Subcutaneous abdominal adipose tissue (tissue), 5 donors: ENCODE data around the gene LDB1.
A peak's percentile ranks its signal among the peaks of the same experiment; 100 is the strongest.

Experiments used
- H3K27ac ChIP-seq: one replicate; pipeline ENCODE4 v1.7.0; 2013; ENCODE audit warnings: low read depth, mild to moderate bottlenecking, inconsistent platforms, low read length, moderate library complexity
- H3K27me3 ChIP-seq, 5 donors: one replicate each; pipeline ENCODE4 v1.7.0; 2013; ENCODE audit warnings: low read length in 5 of 5, inconsistent platforms in 1 of 5; ENCODE audit not compliant: control insufficient read depth in 5 of 5, insufficient read depth in 4 of 5
- H3K36me3 ChIP-seq, 5 donors: one replicate each; pipeline ENCODE4 v1.7.0; 2013; ENCODE audit warnings: low read length in 5 of 5; ENCODE audit not compliant: control insufficient read depth in 5 of 5, insufficient read depth in 5 of 5
- H3K4me1 ChIP-seq, 5 donors: one replicate each; pipeline ENCODE4 v1.7.0; 2013; ENCODE audit warnings: low read length in 5 of 5, mild to moderate bottlenecking in 3 of 5, moderate library complexity in 1 of 5; ENCODE audit not compliant: control insufficient read depth in 5 of 5, insufficient read depth in 5 of 5
- H3K4me3 ChIP-seq, 5 donors: one replicate each; pipeline ENCODE4 v1.7.0; 2013; ENCODE audit warnings: low read length in 5 of 5, low read depth in 1 of 5
- H3K9ac ChIP-seq, 5 donors: one replicate each; pipeline ENCODE4 v1.7.0; 2013; ENCODE audit warnings: low read length in 5 of 5, mild to moderate bottlenecking in 4 of 5, moderate library complexity in 3 of 5
- H3K9me3 ChIP-seq, 5 donors: one replicate each; pipeline ENCODE4 v1.7.0; 2013; ENCODE audit warnings: low read length in 5 of 5; ENCODE audit not compliant: control insufficient read depth in 5 of 5
- donor health status: healthy.
- donor health status: healthy.
- donor health status: healthy.
- donor health status: healthy.
- donor health status: healthy.

Gene LDB1

DNA sequence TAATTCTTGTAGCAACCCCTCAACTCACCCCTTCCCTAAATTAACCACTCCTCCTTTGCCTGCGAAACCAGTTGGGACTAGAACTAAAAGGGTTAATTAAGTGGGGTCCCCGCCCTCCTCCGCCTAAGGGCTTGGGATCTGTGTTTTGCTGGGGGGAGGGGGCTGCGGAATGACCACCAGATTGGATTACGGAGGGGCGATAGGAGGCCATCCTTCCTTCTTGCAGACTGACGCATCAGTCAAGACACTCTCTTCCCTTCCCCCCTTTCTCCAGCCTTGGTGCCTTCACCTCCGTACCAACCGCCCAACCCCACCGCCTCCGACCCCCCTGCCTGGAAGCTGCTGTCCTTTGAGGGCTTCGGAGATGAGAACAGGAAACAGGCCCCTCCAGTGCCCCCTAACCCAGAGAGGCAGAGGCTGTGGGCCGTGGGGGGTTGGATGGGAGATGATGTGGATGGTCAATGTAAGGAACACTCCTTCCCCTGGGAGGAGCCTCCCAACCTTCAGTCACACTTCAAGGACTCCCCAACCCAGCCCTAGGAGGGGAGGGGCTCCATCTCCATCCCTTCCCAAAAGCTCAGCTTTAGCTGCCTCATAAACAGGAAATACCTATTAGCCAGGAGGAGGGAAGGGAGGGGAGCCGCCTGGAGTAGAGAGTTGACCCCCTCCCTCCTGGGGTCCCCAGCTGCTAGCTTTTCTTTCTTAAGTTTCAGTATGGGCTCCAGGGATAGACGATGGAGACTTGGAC lies 997 bp upstream of the LDB1 start:
- Histone ChIP-seq H3K4me1 (peaks cover 16 to 58% (median 51%) of the 10 kb centered on the region in 5 donors), H3K36me3 (no peaks in the 10 kb centered on the region), H3K27me3 (no peaks in the 10 kb centered on the region), H3K9ac (peak overlapping the region in 4 of 5 donors; percentile 63 to 84 (median 70)), H3K27ac (peak overlapping the region; percentile 69), H3K4me3 (peak overlapping the region; percentile 83 to 89 (median 87)), H3K9me3 (no peaks in the 10 kb centered on the region)

DNA sequence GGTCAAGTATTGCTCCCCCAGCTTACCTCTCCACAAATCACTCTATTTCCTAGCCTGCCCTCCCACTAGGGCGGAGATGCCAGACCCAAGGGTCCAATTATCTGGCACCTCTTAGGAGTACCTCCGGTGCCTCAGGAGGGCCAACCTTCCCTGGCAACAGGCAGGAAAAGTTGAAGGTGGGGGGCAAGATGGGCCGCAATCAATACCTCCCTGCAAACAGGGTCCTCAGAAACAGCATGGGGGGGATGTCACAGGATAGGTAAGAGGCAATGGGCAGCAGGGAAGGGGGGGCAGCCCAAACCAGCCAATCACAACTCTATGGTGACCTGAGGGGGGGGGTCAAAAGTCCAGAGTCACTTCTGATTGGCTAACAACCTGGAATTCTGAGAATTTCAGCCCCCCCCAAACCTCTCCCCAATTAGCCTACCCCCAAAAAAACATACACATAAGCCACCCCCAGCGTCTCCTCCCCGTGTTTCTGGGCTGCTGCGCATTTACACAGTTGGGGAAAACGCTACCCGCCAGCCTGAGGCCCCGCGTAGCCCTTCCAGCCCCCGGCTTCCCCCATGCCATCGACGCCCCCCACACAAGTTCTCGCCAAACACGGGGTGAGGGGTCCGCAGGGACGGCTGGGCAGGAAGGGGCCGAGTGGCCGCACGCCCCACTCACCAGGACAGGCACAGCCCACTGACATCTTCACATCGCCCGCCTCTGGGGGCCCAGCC lies 589 bp downstream of the LDB1 start:
- Histone ChIP-seq H3K4me3 (peak overlapping the region; percentile 83 to 92 (median 87)), H3K36me3 (no peaks in the 10 kb centered on the region), H3K27ac (peak overlapping the region; percentile 86), H3K27me3 (no peaks in the 10 kb centered on the region), H3K9me3 (no peaks in the 10 kb centered on the region), H3K4me1 (peaks cover 18 to 71% (median 64%) of the 10 kb centered on the region in 5 donors), H3K9ac (peak overlapping the region in 4 of 5 donors; percentile 54 to 88 (median 85))

DNA sequence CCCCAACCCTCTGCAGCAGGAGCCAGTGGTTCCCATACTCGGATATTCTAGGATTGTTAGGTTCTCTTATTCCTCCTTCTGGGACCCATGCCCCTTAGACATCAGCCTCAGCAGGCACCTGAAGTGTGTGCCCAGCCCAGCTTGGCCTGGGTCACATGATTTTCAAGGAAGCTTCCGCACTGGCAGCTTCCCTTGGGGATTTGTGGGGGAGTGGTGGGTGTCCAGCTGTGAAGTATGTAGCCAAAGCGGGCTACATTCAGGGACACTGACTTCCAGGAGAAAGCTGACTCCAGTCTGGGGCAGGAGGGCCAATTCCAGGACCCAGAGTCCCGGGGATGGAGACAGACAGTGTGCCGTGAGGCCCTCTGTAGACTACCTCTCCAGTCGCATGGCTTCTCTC lies 1.3 kb downstream of the LDB1 start:
- Histone ChIP-seq H3K4me3 (peak overlapping the region; percentile 6 to 92 (median 86)), H3K27me3 (no peaks in the 10 kb centered on the region), H3K27ac (peak overlapping the region; percentile 86), H3K9ac (peak overlapping the region in 4 of 5 donors; percentile 54 to 86 (median 76)), H3K36me3 (no peaks in the 10 kb centered on the region), H3K9me3 (no peaks in the 10 kb centered on the region), H3K4me1 (peaks cover 18 to 76% (median 68%) of the 10 kb centered on the region in 5 donors)

DNA sequence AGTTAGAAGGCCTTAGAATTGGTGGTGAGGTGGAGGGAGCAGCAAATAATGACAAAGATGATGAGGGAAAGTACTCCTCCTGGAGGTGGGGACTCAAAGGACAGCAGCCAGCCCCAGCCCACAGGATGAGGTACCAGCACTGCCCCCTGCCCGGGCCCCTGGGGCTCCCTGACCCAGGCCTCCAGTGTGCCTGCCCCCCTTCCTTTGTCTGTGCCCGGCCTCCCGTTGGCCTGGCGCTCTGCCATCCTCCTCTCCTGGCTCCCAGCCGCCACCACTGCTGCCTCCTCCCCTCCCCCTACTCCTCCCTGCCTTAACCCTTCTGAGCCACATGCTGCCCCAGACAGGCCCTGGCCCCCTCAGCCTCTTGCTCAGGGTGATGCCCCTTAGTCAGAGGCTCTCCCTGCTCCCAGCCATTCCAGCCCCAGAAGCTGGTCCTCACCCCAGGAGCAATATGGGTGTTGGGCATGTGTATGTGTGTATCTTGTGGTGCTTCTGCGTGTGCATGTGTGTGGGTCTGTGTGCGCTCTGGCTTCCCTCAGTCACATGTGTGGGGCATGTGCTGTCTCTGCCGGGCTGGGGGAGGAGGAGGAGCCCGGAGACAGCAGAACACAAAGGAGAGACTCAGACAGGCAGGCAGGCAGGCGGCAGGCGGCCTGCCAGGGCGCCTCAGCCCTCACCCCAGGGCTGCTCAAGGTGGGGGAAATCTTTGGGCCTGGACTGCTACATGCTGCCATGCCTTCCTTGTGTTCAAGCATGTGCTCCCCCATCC lies 2.6 kb downstream of the LDB1 start:
- Histone ChIP-seq H3K27ac (peak overlapping the region; percentile 86), H3K4me3 (peak overlapping the region; percentile 37 to 89 (median 61)), H3K9ac (peak overlapping the region in 4 of 5 donors; percentile 47 to 84 (median 61)), H3K9me3 (no peaks in the 10 kb centered on the region), H3K27me3 (no peaks in the 10 kb centered on the region), H3K4me1 (peaks cover 23 to 89% (median 81%) of the 10 kb centered on the region in 5 donors), H3K36me3 (no peaks in the 10 kb centered on the region)

DNA sequence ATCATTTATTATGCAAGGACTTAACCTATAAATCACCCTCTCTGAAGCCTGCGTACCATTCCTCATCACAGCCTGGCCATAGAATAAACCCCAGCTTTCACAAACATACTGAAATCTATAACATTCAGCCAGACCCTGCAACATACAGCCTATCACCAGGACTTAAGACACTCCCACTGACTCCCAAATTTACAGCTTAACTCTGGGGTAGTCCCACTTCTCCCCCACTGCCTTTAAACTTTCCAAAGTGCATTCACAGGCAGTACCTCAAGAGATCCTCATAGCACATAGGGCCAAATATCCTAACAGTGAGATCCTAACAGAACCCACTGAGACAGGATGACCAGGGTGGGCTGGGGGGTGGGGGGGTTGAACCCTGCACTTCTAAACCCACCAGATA lies 3.5 kb downstream of the LDB1 start:
- peak overlapping the region in 1 of 5 donors; percentile 84 for H3K9ac ChIP-seq
- no peaks in the 10 kb centered on the region for H3K27me3 ChIP-seq
- H3K4me3 ChIP-seq = no peak overlapping the region
- H3K4me1 ChIP-seq = peaks cover 23 to 87% (median 78%) of the 10 kb centered on the region in 5 donors
- peak overlapping the region; percentile 86 for H3K27ac ChIP-seq
- H3K36me3 ChIP-seq = no peaks in the 10 kb centered on the region
- H3K9me3 ChIP-seq = no peaks in the 10 kb centered on the region

DNA sequence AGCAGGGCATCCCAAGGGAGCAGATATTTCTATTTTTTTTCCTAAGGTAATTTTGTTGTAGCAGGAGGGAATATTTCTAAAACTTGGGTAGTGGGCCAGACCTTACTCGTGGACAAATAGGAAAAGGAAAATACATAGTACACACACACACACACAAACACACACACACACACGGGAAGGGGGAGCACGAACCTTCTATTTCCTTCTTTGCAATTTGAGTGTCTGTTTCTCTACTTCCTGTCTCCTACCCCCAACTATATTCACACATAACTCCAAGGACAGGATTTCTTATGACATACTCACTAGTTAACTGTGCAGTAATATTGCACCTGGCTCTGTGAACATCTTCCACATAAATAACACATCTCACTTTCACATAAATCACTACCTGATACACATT lies 4.4 kb downstream of the LDB1 start:
- peaks cover 0 to 7% (median 7%) of the 10 kb centered on the region in 5 donors for H3K36me3 ChIP-seq
- peak overlapping the region in 3 of 5 donors; percentile 35 to 71 (median 64) for H3K4me3 ChIP-seq
- H3K27ac ChIP-seq = peak overlapping the region; percentile 50
- H3K9ac ChIP-seq = peak overlapping the region in 4 of 5 donors; percentile 8 to 65 (median 38)
- H3K4me1 ChIP-seq = peaks cover 23 to 78% (median 70%) of the 10 kb centered on the region in 5 donors
- H3K27me3 ChIP-seq = no peaks in the 10 kb centered on the region
- H3K9me3 ChIP-seq = no peaks in the 10 kb centered on the region

DNA sequence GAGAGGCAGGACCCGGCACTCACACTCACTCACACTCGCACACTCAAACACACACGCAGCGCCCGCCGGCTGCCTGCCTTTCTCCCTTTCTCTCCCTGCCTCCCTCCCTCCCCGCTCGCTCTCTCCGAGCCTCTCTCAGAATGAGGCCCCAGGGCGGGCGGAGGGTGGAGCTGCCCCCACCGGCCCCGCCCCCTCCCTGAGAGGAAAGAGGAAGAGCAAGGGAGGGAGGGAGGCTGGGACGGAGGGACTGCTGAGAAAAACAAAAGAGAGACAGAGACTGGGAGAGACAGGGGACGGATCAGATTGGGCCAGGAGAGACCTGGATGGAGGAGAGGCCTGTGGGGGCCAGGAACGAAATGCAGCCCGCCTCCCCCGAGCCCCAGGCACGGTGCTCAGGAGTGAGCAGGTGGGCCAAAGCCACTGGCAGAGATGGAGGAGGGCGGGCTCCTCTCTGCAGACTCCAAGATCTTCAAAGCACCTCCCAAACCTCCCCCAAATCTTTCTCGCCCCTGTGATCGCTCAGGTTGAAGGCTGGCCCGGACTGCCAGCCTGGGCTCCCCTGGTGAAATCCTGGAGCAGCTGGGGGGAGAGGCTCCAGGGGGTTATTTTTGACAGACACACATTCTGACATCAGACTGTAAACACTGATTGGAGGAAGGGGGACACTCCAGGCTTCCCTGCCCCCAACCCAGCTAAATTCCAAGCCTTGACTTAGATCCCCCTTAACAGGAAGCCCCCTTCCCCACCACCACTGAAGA lies 5.1 kb downstream of the LDB1 start:
- Histone ChIP-seq H3K4me1 (peaks cover 23 to 75% (median 68%) of the 10 kb centered on the region in 5 donors), H3K27me3 (no peaks in the 10 kb centered on the region), H3K27ac (peak overlapping the region; percentile 50)

DNA sequence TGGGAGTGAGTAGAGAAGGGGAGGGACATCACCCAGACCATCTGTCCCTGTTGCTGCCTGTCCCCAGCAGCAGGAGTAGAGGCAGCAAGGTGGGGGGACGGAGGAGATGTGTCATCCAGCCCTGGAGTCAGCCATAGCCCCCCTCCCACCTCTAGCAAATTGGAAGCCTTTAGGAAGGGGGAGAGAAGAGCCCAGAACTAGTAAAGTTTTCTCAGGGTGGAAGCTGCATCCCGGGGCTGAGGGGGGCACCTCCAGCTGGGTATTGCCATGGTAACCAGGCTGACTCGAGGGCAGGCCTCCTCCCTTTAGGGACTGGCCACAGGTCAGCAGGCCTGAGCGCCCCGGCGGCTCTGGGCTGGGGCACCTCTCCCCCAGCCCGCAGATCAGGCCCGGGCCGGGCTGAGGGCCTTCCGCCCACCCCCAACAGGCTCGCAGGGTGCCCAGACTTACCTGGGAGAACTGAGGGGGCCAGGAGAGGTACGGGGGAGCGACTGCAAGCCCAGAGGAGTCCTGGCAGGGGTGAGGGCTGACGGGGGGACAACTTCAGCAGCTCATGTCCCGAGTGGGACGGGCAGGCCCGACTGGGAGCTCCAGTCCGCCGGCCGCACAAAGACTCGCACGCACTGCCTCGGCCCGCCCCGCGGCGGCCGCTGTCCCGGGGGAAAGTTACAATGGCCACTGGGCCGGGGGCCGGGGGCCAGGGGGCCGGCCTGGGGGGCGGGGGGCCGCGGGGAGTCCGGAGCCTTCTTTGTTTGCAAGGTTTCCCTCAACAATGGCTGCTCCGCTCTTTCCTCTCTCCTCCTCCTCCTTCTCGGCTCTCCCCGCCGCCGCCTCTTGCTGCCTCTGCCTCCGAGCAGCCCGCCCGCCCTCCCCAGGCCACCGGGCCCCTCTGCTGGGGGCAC lies 6.0 kb downstream of the LDB1 start:
- Histone ChIP-seq H3K9ac (peak overlapping the region; percentile 19 to 84 (median 63)), H3K27me3 (no peaks in the 10 kb centered on the region), H3K27ac (no peak overlapping the region), H3K4me3 (peak overlapping the region; percentile 62 to 71 (median 64)), H3K36me3 (peaks cover 3 to 23% (median 23%) of the 10 kb centered on the region in 5 donors), H3K9me3 (no peaks in the 10 kb centered on the region), H3K4me1 (peaks cover 22 to 68% (median 61%) of the 10 kb centered on the region in 5 donors)

More for the DNA sequence above, 5.1 kb downstream of the LDB1 start:
- Histone ChIP-seq H3K9ac (peak overlapping the region in 4 of 5 donors; percentile 8 to 65 (median 38)), H3K36me3 (peaks cover 2 to 14% (median 14%) of the 10 kb centered on the region in 5 donors), H3K9me3 (no peaks in the 10 kb centered on the region), H3K4me3 (peak overlapping the region; percentile 35 to 71 (median 64))
